GM20000 (cell line): ENCODE data around the gene CDK3.
"Not testable (repeated sequence)": the region's sequence is repeated elsewhere in the genome, so short reads cannot be mapped to it uniquely, and the experiment has no call there.

Source experiments
- DNase-seq: peaks from one replicate; pipeline ENCODE4 v3.0.0; 2012; ENCODE audit warnings: low spot score
- TF ChIP-seq, protein P1 (sequence below): IDR thresholded peaks from 2 replicates; pipeline ENCODE4 v1.5.1; 2012; ENCODE audit warnings: mild to moderate bottlenecking, control low read depth; ENCODE audit errors: extremely low read depth, missing control alignments

CDK3 gene

DNA sequence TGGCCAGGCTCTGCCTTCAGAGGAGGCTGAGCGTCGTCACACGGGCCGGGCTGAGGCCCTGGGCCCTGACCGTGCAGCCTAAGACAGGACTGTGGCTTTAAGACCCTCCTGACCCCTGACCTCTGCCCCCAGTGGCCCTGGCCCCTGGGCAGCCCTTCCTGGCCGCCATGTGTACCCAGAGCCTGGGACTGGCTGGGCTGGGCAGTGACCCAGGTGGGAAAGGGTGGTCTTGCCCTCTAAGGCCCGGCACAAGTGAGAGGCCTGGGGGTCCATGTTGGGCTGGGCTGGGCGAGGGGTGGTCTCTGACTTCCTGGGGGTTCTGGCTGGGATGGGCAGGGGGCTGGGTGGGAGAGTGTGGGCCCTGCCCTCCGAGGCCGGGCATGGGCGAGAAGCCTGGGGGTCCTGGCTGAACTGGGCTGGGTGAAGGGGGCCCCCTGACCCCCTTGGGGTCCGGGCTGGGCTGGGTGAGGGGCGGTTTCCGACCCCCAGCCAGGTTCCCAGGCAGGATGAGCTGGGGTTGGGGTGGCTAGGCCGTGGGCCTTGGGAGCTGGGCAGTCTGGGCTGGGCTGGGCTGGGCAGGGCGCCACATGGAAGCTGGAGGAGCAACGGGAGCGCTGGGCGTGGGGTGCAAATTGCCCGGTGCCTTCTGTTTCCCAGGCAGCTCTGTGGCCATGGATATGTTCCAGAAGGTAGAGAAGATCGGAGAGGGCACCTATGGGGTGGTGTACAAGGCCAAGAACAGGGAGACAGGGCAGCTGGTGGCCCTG is at the start of gene CDK3:
TSS of gene CDK3 (plus strand) at position 101 of the 767 bp plus-strand sequence. CDS start at position 672, 571 bp downstream.
- peak; percentile 17 for DNase-seq
- TF ChIP-seq, protein P1, sequence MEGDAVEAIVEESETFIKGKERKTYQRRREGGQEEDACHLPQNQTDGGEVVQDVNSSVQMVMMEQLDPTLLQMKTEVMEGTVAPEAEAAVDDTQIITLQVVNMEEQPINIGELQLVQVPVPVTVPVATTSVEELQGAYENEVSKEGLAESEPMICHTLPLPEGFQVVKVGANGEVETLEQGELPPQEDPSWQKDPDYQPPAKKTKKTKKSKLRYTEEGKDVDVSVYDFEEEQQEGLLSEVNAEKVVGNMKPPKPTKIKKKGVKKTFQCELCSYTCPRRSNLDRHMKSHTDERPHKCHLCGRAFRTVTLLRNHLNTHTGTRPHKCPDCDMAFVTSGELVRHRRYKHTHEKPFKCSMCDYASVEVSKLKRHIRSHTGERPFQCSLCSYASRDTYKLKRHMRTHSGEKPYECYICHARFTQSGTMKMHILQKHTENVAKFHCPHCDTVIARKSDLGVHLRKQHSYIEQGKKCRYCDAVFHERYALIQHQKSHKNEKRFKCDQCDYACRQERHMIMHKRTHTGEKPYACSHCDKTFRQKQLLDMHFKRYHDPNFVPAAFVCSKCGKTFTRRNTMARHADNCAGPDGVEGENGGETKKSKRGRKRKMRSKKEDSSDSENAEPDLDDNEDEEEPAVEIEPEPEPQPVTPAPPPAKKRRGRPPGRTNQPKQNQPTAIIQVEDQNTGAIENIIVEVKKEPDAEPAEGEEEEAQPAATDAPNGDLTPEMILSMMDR = no peak

DNA sequence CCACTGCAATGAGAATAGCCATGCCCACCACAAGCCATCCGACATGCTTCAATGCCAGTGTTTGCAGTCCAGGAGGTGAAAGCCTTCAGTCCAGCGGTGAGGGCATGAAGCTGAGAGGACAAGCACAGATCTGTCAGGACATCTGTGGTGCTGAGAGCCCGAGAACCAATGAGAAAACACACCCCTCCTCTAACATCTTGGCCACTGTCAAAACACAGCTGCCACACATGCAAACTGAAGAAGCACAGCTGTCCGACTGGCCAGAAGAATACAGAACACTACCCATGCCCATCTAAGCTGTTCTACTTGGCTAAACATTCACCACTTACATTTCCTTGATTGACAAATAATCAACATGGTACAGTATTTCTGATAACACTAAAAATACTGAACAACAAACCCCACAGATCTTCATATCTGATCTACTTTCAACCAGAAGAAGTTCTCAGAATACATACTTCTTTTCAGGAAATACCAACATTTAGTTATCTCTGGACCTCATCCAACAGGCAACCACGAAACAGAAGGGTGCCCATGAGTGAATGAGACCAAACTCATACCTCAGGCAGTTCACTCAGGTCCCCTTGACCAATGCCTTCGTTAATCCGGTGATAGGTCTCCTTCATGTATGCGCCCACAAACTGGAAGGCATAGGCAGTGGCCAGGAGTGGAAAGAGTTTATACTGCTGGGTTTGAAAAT is 49.6 kb upstream of the CDK3 start:
- TF ChIP-seq, protein P1 = no peak
- DNase-seq = no peak

DNA sequence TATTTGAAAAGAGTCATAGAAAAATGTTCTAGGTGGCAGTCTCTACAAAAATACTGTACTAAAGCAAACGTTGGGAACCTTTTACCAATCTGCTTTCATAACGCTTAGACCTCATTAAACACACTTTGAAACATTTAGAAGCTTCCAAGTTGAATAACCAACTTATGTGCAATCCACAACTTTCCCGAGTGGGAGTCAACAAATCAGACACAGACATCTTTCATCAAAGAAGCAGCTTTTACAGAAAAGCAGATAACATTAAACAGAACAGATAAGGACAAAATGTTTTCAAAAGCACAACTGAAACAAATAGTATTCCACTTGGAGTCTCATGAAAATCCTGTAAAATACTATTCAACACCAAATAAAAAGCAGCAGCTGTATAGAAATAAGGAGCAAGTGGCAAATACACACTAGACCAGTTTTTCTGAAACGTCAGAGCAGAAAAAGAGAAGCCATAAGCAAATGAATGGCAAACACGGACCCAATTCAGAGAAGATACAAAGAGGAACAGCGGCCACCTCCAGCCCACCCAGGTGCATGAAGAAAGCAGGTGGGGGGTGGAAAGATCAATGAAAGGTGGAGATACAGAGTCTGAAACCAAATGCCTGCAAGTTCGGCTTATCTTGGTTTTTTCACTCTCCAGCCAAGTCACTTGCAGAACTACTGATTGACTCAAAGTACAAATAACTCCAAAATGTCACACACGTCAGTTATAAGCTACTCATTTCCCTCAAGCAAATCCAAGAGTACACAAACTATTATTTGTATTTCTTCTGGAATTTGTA is 41.4 kb upstream of the CDK3 start:
- TF ChIP-seq, protein P1 = no peak
- no peak for DNase-seq

DNA sequence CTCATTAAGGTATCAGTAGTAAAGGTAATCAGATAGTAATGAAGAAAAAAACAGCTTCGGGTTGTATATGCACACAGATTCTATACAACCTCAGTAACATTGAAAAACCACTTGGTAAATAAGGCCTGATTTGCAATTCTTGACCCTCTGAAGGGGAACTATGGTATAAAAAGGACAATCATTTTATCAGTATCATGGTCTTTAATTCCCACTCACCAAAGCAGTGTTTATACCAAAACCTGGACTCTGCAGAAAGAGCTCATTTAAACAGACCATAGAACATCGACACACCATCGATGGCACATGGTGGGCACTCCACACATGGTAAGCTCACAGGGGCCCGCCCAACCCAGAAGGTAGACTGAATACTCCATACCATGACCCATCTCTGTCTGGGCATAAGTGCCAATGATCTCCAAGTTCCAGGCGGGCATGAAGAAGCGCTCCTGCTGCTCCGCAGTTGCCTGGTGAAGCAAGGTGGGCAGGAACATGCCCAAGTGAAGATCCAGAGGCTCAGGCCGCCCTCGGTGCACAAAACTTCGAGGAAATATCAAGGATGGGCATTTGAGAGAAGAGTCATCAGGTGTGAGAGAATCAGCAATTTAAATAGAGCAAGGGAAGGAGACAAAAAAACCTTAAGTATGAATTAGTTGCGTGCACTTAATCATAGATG is 40.7 kb upstream of the CDK3 start:
- no peak for DNase-seq
- TF ChIP-seq, protein P1 = no peak

DNA sequence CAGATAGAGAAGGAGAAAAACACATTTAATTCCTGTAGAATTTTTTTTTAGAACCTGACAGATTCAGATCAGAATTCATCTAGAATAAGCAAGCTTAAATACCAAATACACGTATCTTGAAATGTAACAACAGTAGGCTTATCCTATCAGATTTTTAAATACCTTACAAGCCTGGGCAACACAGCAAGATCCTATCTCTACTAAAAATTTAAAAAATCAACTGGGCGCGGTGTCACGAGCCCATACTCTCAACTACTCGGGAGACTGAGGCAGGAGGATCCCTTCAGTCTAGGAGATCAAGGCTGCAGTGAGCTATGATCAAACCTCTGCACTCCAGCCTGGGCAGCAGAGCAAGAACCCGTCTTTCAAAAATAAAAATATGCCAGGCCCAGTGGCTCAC is 35.2 kb upstream of the CDK3 start:
- TF ChIP-seq, protein P1 = no peak
- no peak for DNase-seq

DNA sequence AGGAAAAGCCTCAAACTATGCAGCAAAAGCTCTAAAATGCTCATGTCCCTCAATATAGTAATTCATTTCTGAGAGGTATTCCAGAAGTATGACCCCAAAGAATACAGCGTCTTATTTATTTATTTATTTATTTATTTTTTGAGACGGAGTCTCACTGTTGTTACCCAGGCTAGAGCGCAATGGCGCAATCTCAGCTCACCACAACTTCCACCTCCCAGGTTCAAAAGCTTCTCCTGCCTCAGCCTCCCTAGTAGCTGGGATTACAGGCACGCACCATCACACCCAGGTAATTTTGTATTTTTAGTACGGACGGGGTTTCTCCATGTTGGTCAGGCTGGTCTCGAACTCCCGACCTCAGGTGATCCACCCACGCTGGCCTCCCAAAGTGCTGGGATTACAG is 31.6 kb upstream of the CDK3 start:
- not testable (repeated sequence) for DNase-seq

DNA sequence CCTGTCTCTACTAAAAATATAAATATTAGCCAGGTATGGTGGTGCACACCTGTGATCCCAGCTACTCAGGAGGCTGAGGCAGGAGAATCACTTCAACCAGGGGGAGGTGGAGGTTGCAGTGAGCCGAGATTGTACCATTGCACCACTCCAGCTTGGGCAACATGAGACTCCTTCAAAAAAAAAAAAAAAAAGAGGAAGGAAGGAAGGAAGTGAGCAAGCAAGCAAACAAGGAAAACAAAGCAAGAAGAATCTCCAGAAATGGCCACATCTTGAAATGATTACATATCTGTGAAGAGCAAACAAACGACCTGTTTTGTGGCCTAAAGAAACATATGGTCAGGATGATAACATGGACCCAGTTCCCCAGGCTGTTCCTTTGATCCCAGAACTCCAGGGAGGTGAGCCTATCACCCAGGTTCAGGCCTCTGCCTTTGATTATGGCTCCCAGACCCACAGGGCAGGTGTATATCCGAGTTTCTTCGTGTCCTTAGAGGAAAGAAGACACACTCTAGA is 30.6 kb upstream of the CDK3 start:
- DNase-seq = no peak
- TF ChIP-seq, protein P1 = no peak
